SK-N-SH (cell line): ENCODE data around the gene BMAL2. TPM values are rescaled to one million over a fixed set of nuclear protein-coding genes. Genes with fewer than 3 reads are reported as not detected.
A peak's percentile ranks its signal among the peaks of the same experiment; 100 is the strongest.

Experiments used
- CTCF ChIA-PET: fragments of 300-600, 350-600 bp; formaldehyde crosslinking; extraction: SDS; loops from one replicate; lab custom pipeline; 2021; lab: Yijun Ruan, JAX
- POLR2A ChIA-PET: fragments of 350-600 bp; sonication (Branson Sonifier 250); formaldehyde crosslinking; extraction: SDS; loops from one replicate; lab custom pipeline; 2020; ENCODE audit warnings: antibody characterized with exemption, inconsistent platforms; lab: Yijun Ruan, JAX
- DNase-seq: peaks from one replicate; pipeline ENCODE4 v3.0.0; 2012
- H2AFZ ChIP-seq: fragments of 200-600 bp; sonication (generic); 2 replicates; pipeline ENCODE4 v1.8.1; 2016; ENCODE audit warnings: antibody characterized with exemption, mild to moderate bottlenecking, low read depth
- H3F3A ChIP-seq: fragments of 200-600 bp; sonication (generic); replicated peaks from 2 replicates; pipeline ENCODE3; 2016; ENCODE audit warnings: antibody characterized with exemption, mild to moderate bottlenecking; ENCODE audit not compliant: insufficient read depth
- H3K27ac ChIP-seq, 2 experiments: fragments of 200-500 bp in 1 of 2; fragments of 200-600 bp in 1 of 2; sonication (Bioruptor generic) in 1 of 2; sonication (generic), shearing (Covaris generic) in 1 of 2; 2 replicates each; pipeline versions ENCODE4 v1.5.1 to v1.6.1; 2014 to 2016; ENCODE audit warnings: low read depth in 2 of 2, inconsistent platforms in 1 of 2, low read length in 1 of 2, mild to moderate bottlenecking in 1 of 2, mixed read lengths in 1 of 2
- H3K27me3 ChIP-seq: fragments of 200-600 bp; sonication (generic), shearing (Covaris generic); 2 replicates; pipeline ENCODE4 v1.6.1; 2016; ENCODE audit warnings: mixed run types; ENCODE audit not compliant: insufficient read depth
- H3K36me3 ChIP-seq, 2 experiments: fragments of 200-500 bp in 1 of 2; fragments of 200-600 bp in 1 of 2; sonication (Bioruptor generic) in 1 of 2; sonication (generic) in 1 of 2; replicated peaks in 1 of 2; 2 replicates each; pipeline versions ENCODE3 to v1.5.1; 2014 to 2016; ENCODE audit warnings: low read length in 1 of 2, mild to moderate bottlenecking in 1 of 2; ENCODE audit not compliant: insufficient read depth in 2 of 2, control insufficient read depth in 1 of 2
- H3K4me1 ChIP-seq, 2 experiments: fragments of 200-500 bp in 1 of 2; fragments of 200-600 bp in 1 of 2; sonication (Bioruptor generic) in 1 of 2; sonication (generic), shearing (Covaris generic) in 1 of 2; 2 replicates each; pipeline versions ENCODE4 v1.5.1 to v1.6.1; 2014 to 2016; ENCODE audit warnings: low read depth in 1 of 2, low read length in 1 of 2, mixed run types in 1 of 2; ENCODE audit not compliant: insufficient read depth in 2 of 2, control insufficient read depth in 1 of 2
- H3K4me2 ChIP-seq: fragments of 200-600 bp; sonication (generic), shearing (Covaris generic); 2 replicates; pipeline ENCODE4 v1.6.1; 2017; ENCODE audit warnings: mixed run types
- H3K4me3 ChIP-seq, 2 experiments: fragments of 200-500 bp in 1 of 2; fragments of 200-600 bp in 1 of 2; sonication (Bioruptor generic) in 1 of 2; sonication (generic), shearing (Covaris generic) in 1 of 2; 2 replicates each; pipeline versions ENCODE4 v1.5.1 to v1.8.1; 2014 to 2016; ENCODE audit warnings: low read depth in 2 of 2, inconsistent platforms in 1 of 2, low read length in 1 of 2, mild to moderate bottlenecking in 1 of 2, mixed read lengths in 1 of 2, moderate library complexity in 1 of 2
- H3K79me2 ChIP-seq: fragments of 200-600 bp; sonication (generic); 2 replicates; pipeline ENCODE4 v1.8.1; 2017; ENCODE audit warnings: mild to moderate bottlenecking; ENCODE audit not compliant: insufficient read depth
- H3K9ac ChIP-seq: fragments of 200-600 bp; sonication (generic); 2 replicates; pipeline ENCODE4 v1.6.1; 2017; ENCODE audit warnings: mixed run types
- H3K9me2 ChIP-seq: fragments of 200-600 bp; sonication (generic); 2 replicates; pipeline ENCODE4 v1.6.1; 2017; ENCODE audit warnings: mixed run types
- H3K9me3 ChIP-seq: fragments of 200-600 bp; sonication (generic); 2 replicates; pipeline ENCODE4 v1.6.1; 2017; ENCODE audit warnings: mixed run types, mild to moderate bottlenecking, moderate library complexity
- H4K20me1 ChIP-seq: fragments of 200-600 bp; sonication (generic); 2 replicates; pipeline ENCODE4 v1.6.1; 2017; ENCODE audit warnings: mild to moderate bottlenecking, mixed run types; ENCODE audit not compliant: insufficient read depth
- ELF1 ChIP-seq: IDR thresholded peaks from 2 replicates; pipeline ENCODE4 v1.4.0; 2012
- EP300 ChIP-seq, 2 experiments: IDR thresholded peaks; 2 replicates each; pipeline versions ENCODE4 v1.4.0 to v1.6.1; 2012; ENCODE audit warnings: borderline replicate concordance in 1 of 2, low read depth in 1 of 2, low read length in 1 of 2
- FOXJ3 ChIP-seq: sonication (generic); formaldehyde crosslinking; IDR thresholded peaks from 2 replicates; pipeline ENCODE4 v1.5.1; 2020; ENCODE audit warnings: mild to moderate bottlenecking, missing genetic modification reagents
- GABPA ChIP-seq: IDR thresholded peaks from 2 replicates; pipeline ENCODE4 v1.4.0; 2012; ENCODE audit warnings: low read depth, mild to moderate bottlenecking
- GATA2 ChIP-seq: sonication (generic); formaldehyde crosslinking; IDR thresholded peaks from 2 replicates; pipeline ENCODE4 v1.5.0; 2020; ENCODE audit warnings: mild to moderate bottlenecking, missing genetic modification reagents
- JUND ChIP-seq: IDR thresholded peaks from 2 replicates; pipeline ENCODE4 v1.4.0; 2012
- NFIC ChIP-seq: IDR thresholded peaks from 2 replicates; pipeline ENCODE4 v1.4.0; 2012; ENCODE audit warnings: borderline replicate concordance
- RCOR1 ChIP-seq: fragments of 150-350 bp; IDR thresholded peaks from 2 replicates; pipeline ENCODE4 v1.6.1; 2017; ENCODE audit warnings: antibody characterized with exemption, low read length
- SIN3A ChIP-seq: IDR thresholded peaks from 2 replicates; pipeline ENCODE4 v1.6.1; 2012; ENCODE audit warnings: low read depth, mild to moderate bottlenecking, low read length, moderate library complexity, borderline replicate concordance
- SMC3 ChIP-seq: IDR thresholded peaks from 2 replicates; pipeline ENCODE4 v1.6.1; 2012; ENCODE audit warnings: low read depth, low read length, improper control_type of control experiment
- TAF1 ChIP-seq: IDR thresholded peaks from 2 replicates; pipeline ENCODE4 v1.6.1; 2012; ENCODE audit warnings: low read depth, mild to moderate bottlenecking, low read length, moderate library complexity, borderline replicate concordance
- YY1 ChIP-seq: IDR thresholded peaks from 2 replicates; pipeline ENCODE4 v1.4.0; 2012; ENCODE audit warnings: low read depth, mild to moderate bottlenecking
- WGBS: methylation state at CpG from one replicate; pipeline ENCODE4 v1.1.6; 2017; ENCODE audit warnings: low lambda C conversion rate; 5-methylcytosine and 5-hydroxymethylcytosine counted together
- polyA plus RNA-seq, 3 experiments: library from polyadenylated mRNA; depleted of rRNA; stranded (reverse); fragments of >200 nt; gene quantifications; 2 replicates each; pipeline ENCODE4 v1.2.3, GENCODE V29; 2012
- TF ChIP-seq, protein P1 (sequence below): IDR thresholded peaks from 2 replicates; pipeline ENCODE4 v1.4.0; 2012; ENCODE audit warnings: low read depth, borderline replicate concordance
- TF ChIP-seq, protein P2 (sequence below): fragments of 150-350 bp; IDR thresholded peaks from 2 replicates; pipeline ENCODE4 v1.6.1; 2016; ENCODE audit warnings: mild to moderate bottlenecking, low read depth, low read length

Gene BMAL2
- polyA plus RNA-seq, 1 of the 3 experiments (the other 2 are of a cell fraction), result 6.4 TPM

DNA sequence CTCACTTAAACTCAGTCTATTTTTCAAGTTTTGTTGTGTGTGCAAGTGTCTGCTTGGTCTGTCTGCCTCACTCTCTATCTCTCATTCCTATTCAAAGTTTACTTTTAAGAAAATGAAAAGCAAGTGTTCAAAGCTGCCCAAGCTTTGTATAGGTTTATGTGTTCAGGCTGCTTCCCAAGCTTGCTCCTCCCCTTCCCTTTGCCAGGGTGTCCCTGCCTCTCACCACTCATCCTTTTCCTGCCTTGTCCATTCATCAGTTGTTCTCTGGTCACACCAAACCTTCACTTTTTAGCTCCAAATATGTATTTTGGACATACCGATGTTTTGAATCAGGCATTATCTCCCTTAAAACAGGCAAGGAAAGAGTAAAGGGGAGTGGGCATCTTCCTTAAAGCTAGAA, 47.2 kb upstream of the BMAL2 start:
- Histone ChIP-seq H4K20me1 (no peaks in the 10 kb centered on the region), H3K9me3 (no peaks in the 10 kb centered on the region), H3K4me1 (peaks cover 14% of the 10 kb centered on the region in 2 experiments; a peak in 3 of 4 replicates), H3K79me2 (peaks cover 22% of the 10 kb centered on the region; the same call in 1 of the 2 replicates), H3F3A (peaks cover 21% of the 10 kb centered on the region), H3K4me2 (peak overlapping the region; percentile 40; the same call in 1 of the 2 replicates), H3K9me2 (no peaks in the 10 kb centered on the region), H3K9ac (peak overlapping the region; percentile 49; the same call in 1 of the 2 replicates), H3K4me3 (peak overlapping the region in 1 of 2 experiments; percentile 25; a peak in 1 of 4 replicates), H3K27me3 (no peaks in the 10 kb centered on the region), H3K36me3 (peaks cover 0 to 2% of the 10 kb centered on the region in 2 experiments), H3K27ac (peak overlapping the region; percentile 28 to 91; a peak in 3 of 4 replicates), H2AFZ (peak overlapping the region; percentile 45)
- CTCF ChIA-PET, result interaction anchor here (0.6 to 1.2 kb wide), 3 partner anchors 15 to 271 kb away, joined by 3 to 4 read pairs (median 4); partner anchors contain the start of gene TM7SF3
- 82% methylated on average over 1 of the region's 1 CpG for WGBS
- POLR2A ChIA-PET, result no interaction called here
- no peak for DNase-seq
- TF ChIP-seq TAF1, result no peak
- TF ChIP-seq SMC3, result no peak
- TF ChIP-seq GATA2 (CRISPR knock-in tag), result no peak

DNA sequence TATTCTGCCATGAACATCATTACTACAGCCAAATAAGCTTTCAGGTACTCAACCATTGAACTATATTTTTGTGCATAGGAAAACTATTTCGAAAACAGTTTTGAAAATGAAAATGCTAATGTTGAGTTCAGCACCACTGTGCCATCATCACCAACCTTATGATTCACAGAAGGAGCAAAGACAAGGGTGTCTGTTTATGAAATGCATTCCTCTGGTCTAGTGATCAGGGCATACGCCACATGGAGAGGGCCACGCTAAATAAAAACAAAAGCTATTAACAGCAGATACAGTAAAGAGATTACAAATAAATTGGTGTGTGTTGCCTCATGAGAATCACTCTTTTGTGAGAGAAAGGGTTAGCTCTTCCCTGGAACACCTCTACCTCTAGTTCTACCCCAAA, 43.2 kb upstream of the BMAL2 start:
- Histone ChIP-seq H3K9me2 (no peaks in the 10 kb centered on the region), H2AFZ (no peak overlapping the region), H3K9ac (no peak overlapping the region), H3K36me3 (no peaks in the 10 kb centered on the region), H3K27ac (no peak overlapping the region), H3K79me2 (peaks cover 10% of the 10 kb centered on the region; the same call in 1 of the 2 replicates), H3K4me2 (no peak overlapping the region), H4K20me1 (no peaks in the 10 kb centered on the region), H3F3A (peaks cover 20% of the 10 kb centered on the region), H3K27me3 (no peaks in the 10 kb centered on the region), H3K4me1 (peaks cover 11 to 15% of the 10 kb centered on the region in 2 experiments; a peak in 3 of 4 replicates), H3K9me3 (no peaks in the 10 kb centered on the region), H3K4me3 (no peak overlapping the region)
- POLR2A ChIA-PET, result no interaction called here
- no peak for DNase-seq
- CTCF ChIA-PET, result no interaction called here
- 70% methylated on average over 3 of the region's 3 CpGs for WGBS
- TF ChIP-seq RCOR1, result peak; percentile 22; the same call in 1 of the 2 replicates
- TF ChIP-seq, protein P1, sequence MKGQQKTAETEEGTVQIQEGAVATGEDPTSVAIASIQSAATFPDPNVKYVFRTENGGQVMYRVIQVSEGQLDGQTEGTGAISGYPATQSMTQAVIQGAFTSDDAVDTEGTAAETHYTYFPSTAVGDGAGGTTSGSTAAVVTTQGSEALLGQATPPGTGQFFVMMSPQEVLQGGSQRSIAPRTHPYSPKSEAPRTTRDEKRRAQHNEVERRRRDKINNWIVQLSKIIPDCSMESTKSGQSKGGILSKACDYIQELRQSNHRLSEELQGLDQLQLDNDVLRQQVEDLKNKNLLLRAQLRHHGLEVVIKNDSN, result no peak

DNA sequence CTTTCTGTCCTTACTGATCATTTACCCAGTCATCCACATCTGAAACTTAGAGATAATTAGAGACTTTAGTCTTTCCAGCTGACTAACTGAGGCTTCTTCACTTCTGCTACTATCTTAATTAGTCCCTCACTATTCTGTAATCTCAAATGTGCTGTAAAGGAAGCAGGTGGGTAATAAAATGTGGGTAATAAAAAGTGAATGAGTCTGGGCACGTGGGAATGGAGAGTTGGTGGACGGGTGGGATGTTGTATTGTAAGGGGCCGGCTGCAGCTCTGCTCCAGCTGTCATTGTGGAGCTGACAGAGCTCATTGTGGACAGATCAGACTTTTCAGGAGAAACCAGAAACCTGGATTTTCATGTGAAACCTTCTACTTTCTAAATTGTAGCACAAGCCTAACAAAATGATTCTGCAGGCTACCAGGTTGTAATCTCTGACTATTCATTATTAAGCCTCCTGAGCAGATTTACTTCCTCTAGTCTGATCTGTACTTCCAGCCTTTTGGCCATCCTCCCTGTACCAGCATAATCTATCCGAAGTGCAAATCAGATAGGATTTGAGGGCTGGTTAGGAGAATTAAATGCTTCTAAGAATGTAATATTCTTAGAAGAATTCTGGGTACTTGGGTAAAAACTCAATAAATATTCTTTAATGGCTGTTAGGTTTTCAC, 42.0 kb upstream of the BMAL2 start:
- no peak overlapping the region for H2AFZ ChIP-seq
- POLR2A ChIA-PET, result no interaction called here
- no peak for TF ChIP-seq NFIC
- TF ChIP-seq ELF1, result no peak
- TF ChIP-seq SIN3A, result no peak
- no peak for TF ChIP-seq YY1
- no peak for TF ChIP-seq EP300 (IDR thresholded peaks at IDR 0.05; ENCODE audit: borderline replicate concordance in 1 of 2, low read depth in 1 of 2, low read length in 1 of 2)
- no peak for TF ChIP-seq FOXJ3 (CRISPR knock-in tag)
- TF ChIP-seq JUND, result no peak
- no peak for TF ChIP-seq GABPA
- TF ChIP-seq, protein P2, sequence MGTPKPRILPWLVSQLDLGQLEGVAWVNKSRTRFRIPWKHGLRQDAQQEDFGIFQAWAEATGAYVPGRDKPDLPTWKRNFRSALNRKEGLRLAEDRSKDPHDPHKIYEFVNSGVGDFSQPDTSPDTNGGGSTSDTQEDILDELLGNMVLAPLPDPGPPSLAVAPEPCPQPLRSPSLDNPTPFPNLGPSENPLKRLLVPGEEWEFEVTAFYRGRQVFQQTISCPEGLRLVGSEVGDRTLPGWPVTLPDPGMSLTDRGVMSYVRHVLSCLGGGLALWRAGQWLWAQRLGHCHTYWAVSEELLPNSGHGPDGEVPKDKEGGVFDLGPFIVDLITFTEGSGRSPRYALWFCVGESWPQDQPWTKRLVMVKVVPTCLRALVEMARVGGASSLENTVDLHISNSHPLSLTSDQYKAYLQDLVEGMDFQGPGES, result no peak
- TF ChIP-seq GATA2 (CRISPR knock-in tag), result no peak
- TF ChIP-seq, all 33 proteins: peak for 0
- Histone ChIP-seq H3K27ac (no peak overlapping the region), H3K9ac (no peak overlapping the region), H3K4me2 (no peak overlapping the region), H3K9me3 (no peaks in the 10 kb centered on the region), H3K4me3 (no peak overlapping the region), H4K20me1 (no peaks in the 10 kb centered on the region), H3K36me3 (peaks cover 0 to 3% of the 10 kb centered on the region in 2 experiments), H3K4me1 (peaks cover 0 to 12% of the 10 kb centered on the region in 2 experiments; a peak in 3 of 4 replicates), H3K27me3 (no peaks in the 10 kb centered on the region), H3K79me2 (peaks cover 10% of the 10 kb centered on the region; the same call in 1 of the 2 replicates), H3K9me2 (no peaks in the 10 kb centered on the region), H3F3A (peaks cover 12% of the 10 kb centered on the region)
- 83% methylated on average over 4 of the region's 4 CpGs for WGBS
- CTCF ChIA-PET, result interaction anchor here (1.5 kb wide), 1 partner anchor 15 kb away, joined by 4 read pairs; no protein-coding TSS in a partner anchor
- no peak for DNase-seq
